ENCODE data around the gene UPP2.

The UPP2 gene

GRCh38 chr2:158114516-158114915 is 12.8 kb downstream of the UPP2 start:
- Histone ChIP-seq H3K27me3 (ENCODE audit: insufficient read depth, low read depth) (no peaks in the 10 kb centered on the region), H3K4me1 (ENCODE audit: low read depth, poor library complexity, severe bottlenecking) (no peaks in the 10 kb centered on the region), H3K4me3 (IDR thresholded peaks at IDR 0.05; ENCODE audit: insufficient read depth, low read depth, low read length) (no peak overlapping the region), H3K79me2 (ENCODE audit: insufficient read depth, low read depth) (no peaks in the 10 kb centered on the region), H3K4me2 (no peak overlapping the region), H4K20me1 (ENCODE audit: insufficient read depth) (no peaks in the 10 kb centered on the region), H3K36me3 (ENCODE audit: insufficient read depth) (no peaks in the 10 kb centered on the region), H2AFZ (ENCODE audit: low read depth) (no peak overlapping the region), H3K9ac (no peak overlapping the region), H3K27ac (no peak overlapping the region)
- no peak for TF ChIP-seq CTCF (conservative IDR thresholded peaks at IDR 0.05; ENCODE audit: low read depth, low read length)

- Histone ChIP-seq H3K9ac (no peak overlapping the region), H2AFZ (ENCODE audit: low read depth) (no peak overlapping the region), H3K4me1 (ENCODE audit: low read depth, poor library complexity, severe bottlenecking) (no peaks in the 10 kb centered on the region), H3K4me3 (IDR thresholded peaks at IDR 0.05; ENCODE audit: insufficient read depth, low read depth, low read length) (no peak overlapping the region), H3K36me3 (ENCODE audit: insufficient read depth) (no peaks in the 10 kb centered on the region), H3K79me2 (ENCODE audit: insufficient read depth, low read depth) (no peaks in the 10 kb centered on the region), H3K27ac (no peak overlapping the region), H3K4me2 (no peak overlapping the region), H4K20me1 (ENCODE audit: insufficient read depth) (no peaks in the 10 kb centered on the region), H3K27me3 (ENCODE audit: insufficient read depth, low read depth) (no peaks in the 10 kb centered on the region)
- no peak for TF ChIP-seq CTCF (conservative IDR thresholded peaks at IDR 0.05; ENCODE audit: low read depth, low read length)
Observed at GRCh38 chr2:158115202-158115767, 13.6 kb downstream of the UPP2 start.

GRCh38 chr2:158116936-158117335 is 15.3 kb downstream of the UPP2 start:
- Histone ChIP-seq H3K27ac (no peak overlapping the region), H3K79me2 (ENCODE audit: insufficient read depth, low read depth) (no peaks in the 10 kb centered on the region), H3K4me3 (IDR thresholded peaks at IDR 0.05; ENCODE audit: insufficient read depth, low read depth, low read length) (no peak overlapping the region), H3K4me2 (no peak overlapping the region), H3K36me3 (ENCODE audit: insufficient read depth) (no peaks in the 10 kb centered on the region), H3K4me1 (ENCODE audit: low read depth, poor library complexity, severe bottlenecking) (no peaks in the 10 kb centered on the region), H4K20me1 (ENCODE audit: insufficient read depth) (no peaks in the 10 kb centered on the region), H3K9ac (no peak overlapping the region), H2AFZ (ENCODE audit: low read depth) (no peak overlapping the region), H3K27me3 (ENCODE audit: insufficient read depth, low read depth) (no peaks in the 10 kb centered on the region)
- TF ChIP-seq CTCF (conservative IDR thresholded peaks at IDR 0.05; ENCODE audit: low read depth, low read length) = no peak

- Histone ChIP-seq H3K27ac (no peak overlapping the region), H2AFZ (ENCODE audit: low read depth) (no peak overlapping the region), H3K4me2 (no peak overlapping the region), H3K36me3 (ENCODE audit: insufficient read depth) (no peaks in the 10 kb centered on the region), H3K4me3 (IDR thresholded peaks at IDR 0.05; ENCODE audit: insufficient read depth, low read depth, low read length) (no peak overlapping the region), H4K20me1 (ENCODE audit: insufficient read depth) (no peaks in the 10 kb centered on the region), H3K27me3 (ENCODE audit: insufficient read depth, low read depth) (no peaks in the 10 kb centered on the region), H3K79me2 (ENCODE audit: insufficient read depth, low read depth) (no peaks in the 10 kb centered on the region), H3K4me1 (ENCODE audit: low read depth, poor library complexity, severe bottlenecking) (no peaks in the 10 kb centered on the region), H3K9ac (no peak overlapping the region)
- TF ChIP-seq CTCF (conservative IDR thresholded peaks at IDR 0.05; ENCODE audit: low read depth, low read length) = no peak
Observed at GRCh38 chr2:158120102-158120501, 18.4 kb downstream of the UPP2 start.

Data from KMS-11 (cell line).